HEK293 (cell line): ENCODE results near the gene WDFY2.

ENCODE experiments used
- ZBTB49 ChIP-seq: fragments of 450-650 bp; formaldehyde crosslinking; IDR thresholded peaks from 2 replicates; pipeline ENCODE4 v1.5.1; 2016; ENCODE audit warnings: missing biosample characterization, missing genetic modification characterization, low read depth
- ZNF184 ChIP-seq: fragments of 450-650 bp; IDR thresholded peaks from 2 replicates; pipeline ENCODE4 v1.5.1; 2018; ENCODE audit warnings: missing biosample characterization, mild to moderate bottlenecking, missing genetic modification characterization
- ZNF280D ChIP-seq: fragments of 450-650 bp; formaldehyde crosslinking; IDR thresholded peaks from 2 replicates; pipeline ENCODE4 v1.5.1; 2016; ENCODE audit warnings: missing biosample characterization, missing genetic modification characterization
- ZNF391 ChIP-seq: fragments of 450-650 bp; formaldehyde crosslinking; IDR thresholded peaks from 2 replicates; pipeline ENCODE4 v1.5.1; 2016; ENCODE audit warnings: low read depth, missing biosample characterization, missing genetic modification characterization, borderline replicate concordance
- ZNF423 ChIP-seq: fragments of 450-650 bp; formaldehyde crosslinking; IDR thresholded peaks from 2 replicates; pipeline ENCODE4 v1.5.1; 2016; ENCODE audit warnings: missing biosample characterization, missing genetic modification characterization
- ZNF518A ChIP-seq: fragments of 450-650 bp; formaldehyde crosslinking; conservative IDR thresholded peaks from 2 replicates; pipeline ENCODE4 v1.5.1; 2016; ENCODE audit warnings: low read depth, missing biosample characterization, missing genetic modification characterization
- ZNF791 ChIP-seq: fragments of 450-650 bp; formaldehyde crosslinking; IDR thresholded peaks from 2 replicates; pipeline ENCODE4 v1.5.1; 2016; ENCODE audit warnings: missing biosample characterization, missing genetic modification characterization
- TF ChIP-seq, protein P1 (sequence below): fragments of 450-650 bp; formaldehyde crosslinking; IDR thresholded peaks from 2 replicates; pipeline ENCODE4 v1.5.1; 2016; ENCODE audit warnings: missing biosample characterization, missing genetic modification characterization

GRCh38 chr13:51795419-51795818 lies 211.2 kb downstream of the WDFY2 start:
- TF ChIP-seq, protein P1, sequence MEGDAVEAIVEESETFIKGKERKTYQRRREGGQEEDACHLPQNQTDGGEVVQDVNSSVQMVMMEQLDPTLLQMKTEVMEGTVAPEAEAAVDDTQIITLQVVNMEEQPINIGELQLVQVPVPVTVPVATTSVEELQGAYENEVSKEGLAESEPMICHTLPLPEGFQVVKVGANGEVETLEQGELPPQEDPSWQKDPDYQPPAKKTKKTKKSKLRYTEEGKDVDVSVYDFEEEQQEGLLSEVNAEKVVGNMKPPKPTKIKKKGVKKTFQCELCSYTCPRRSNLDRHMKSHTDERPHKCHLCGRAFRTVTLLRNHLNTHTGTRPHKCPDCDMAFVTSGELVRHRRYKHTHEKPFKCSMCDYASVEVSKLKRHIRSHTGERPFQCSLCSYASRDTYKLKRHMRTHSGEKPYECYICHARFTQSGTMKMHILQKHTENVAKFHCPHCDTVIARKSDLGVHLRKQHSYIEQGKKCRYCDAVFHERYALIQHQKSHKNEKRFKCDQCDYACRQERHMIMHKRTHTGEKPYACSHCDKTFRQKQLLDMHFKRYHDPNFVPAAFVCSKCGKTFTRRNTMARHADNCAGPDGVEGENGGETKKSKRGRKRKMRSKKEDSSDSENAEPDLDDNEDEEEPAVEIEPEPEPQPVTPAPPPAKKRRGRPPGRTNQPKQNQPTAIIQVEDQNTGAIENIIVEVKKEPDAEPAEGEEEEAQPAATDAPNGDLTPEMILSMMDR (tag by site-specific recombination), result no peak
- no peak for TF ChIP-seq ZNF423 (tag by site-specific recombination)
- TF ChIP-seq ZNF791 (tag by site-specific recombination), result no peak
- TF ChIP-seq ZBTB49 (tag by site-specific recombination), result no peak
- no peak for TF ChIP-seq ZNF391 (tag by site-specific recombination)
- no peak for TF ChIP-seq ZNF184
- TF ChIP-seq ZNF280D (tag by site-specific recombination), result no peak
- no peak for TF ChIP-seq ZNF518A (tag by site-specific recombination)
